Ishikawa (cell line): ENCODE measurements around the gene EPHB1.

ENCODE experiments used
- CEBPB ChIP-seq: IDR thresholded peaks from 2 replicates; pipeline ENCODE4 v1.6.1; 2012
- CREB1 ChIP-seq: IDR thresholded peaks from 2 replicates; pipeline ENCODE4 v1.6.1; 2012; ENCODE audit warnings: low read depth
- EGR1 ChIP-seq: IDR thresholded peaks from 2 replicates; pipeline ENCODE4 v1.6.1; 2012
- EP300 ChIP-seq: IDR thresholded peaks from 2 replicates; pipeline ENCODE4 v1.6.1; 2012; ENCODE audit warnings: borderline replicate concordance
- FOXM1 ChIP-seq: IDR thresholded peaks from 2 replicates; pipeline ENCODE4 v1.6.1; 2012; ENCODE audit warnings: low read depth, borderline replicate concordance
- NFIC ChIP-seq: IDR thresholded peaks from 2 replicates; pipeline ENCODE4 v1.6.1; 2012
- RAD21 ChIP-seq: IDR thresholded peaks from 2 replicates; pipeline ENCODE4 v1.6.1; 2012; ENCODE audit warnings: low read depth
- TAF1 ChIP-seq: IDR thresholded peaks from 2 replicates; pipeline ENCODE4 v1.6.1; 2012; ENCODE audit warnings: low read depth, mild to moderate bottlenecking
- TEAD4 ChIP-seq: IDR thresholded peaks from 2 replicates; pipeline ENCODE4 v1.6.1; 2012
- YY1 ChIP-seq: IDR thresholded peaks from 2 replicates; pipeline ENCODE4 v1.6.1; 2012; ENCODE audit warnings: low read depth
- ZBTB7A ChIP-seq: IDR thresholded peaks from 2 replicates; pipeline ENCODE4 v1.6.1; 2012; ENCODE audit warnings: low read depth
- TF ChIP-seq, protein P1 (sequence below): IDR thresholded peaks from 2 replicates; pipeline ENCODE4 v1.6.1; 2012
- TF ChIP-seq, protein P2 (sequence below): IDR thresholded peaks from 2 replicates; pipeline ENCODE4 v1.6.1; 2012
- TF ChIP-seq, protein P3 (sequence below): IDR thresholded peaks from 2 replicates; pipeline ENCODE4 v1.6.1; 2012; ENCODE audit warnings: low read depth, mild to moderate bottlenecking

DNA sequence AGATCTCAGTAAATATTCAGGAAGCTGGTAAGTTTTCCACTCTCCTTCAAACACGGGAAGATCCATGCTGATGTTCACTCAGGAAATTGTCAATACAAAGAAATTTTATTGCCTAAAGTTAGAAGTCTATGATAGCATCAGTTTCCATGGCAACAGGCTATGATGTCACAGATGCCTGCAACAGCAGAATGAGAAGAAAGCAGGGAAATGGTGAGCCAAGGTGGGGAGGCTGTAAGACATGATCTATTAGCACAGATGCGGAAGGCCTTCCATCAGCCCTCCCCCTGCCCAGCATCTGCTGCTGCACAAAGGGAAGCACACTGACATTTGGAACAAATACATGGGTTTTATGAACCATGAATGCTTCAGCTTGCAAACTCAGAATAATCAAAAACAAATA, 28.6 kb downstream of the EPHB1 start:
- TF ChIP-seq RAD21: no peak
- no peak for TF ChIP-seq TAF1
- no peak for TF ChIP-seq CEBPB
- TF ChIP-seq, protein P1, sequence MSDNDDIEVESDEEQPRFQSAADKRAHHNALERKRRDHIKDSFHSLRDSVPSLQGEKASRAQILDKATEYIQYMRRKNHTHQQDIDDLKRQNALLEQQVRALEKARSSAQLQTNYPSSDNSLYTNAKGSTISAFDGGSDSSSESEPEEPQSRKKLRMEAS: no peak
- TF ChIP-seq, protein P2, sequence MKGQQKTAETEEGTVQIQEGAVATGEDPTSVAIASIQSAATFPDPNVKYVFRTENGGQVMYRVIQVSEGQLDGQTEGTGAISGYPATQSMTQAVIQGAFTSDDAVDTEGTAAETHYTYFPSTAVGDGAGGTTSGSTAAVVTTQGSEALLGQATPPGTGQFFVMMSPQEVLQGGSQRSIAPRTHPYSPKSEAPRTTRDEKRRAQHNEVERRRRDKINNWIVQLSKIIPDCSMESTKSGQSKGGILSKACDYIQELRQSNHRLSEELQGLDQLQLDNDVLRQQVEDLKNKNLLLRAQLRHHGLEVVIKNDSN: no peak
- no peak for TF ChIP-seq YY1
- no peak for TF ChIP-seq FOXM1
- TF ChIP-seq, protein P3, sequence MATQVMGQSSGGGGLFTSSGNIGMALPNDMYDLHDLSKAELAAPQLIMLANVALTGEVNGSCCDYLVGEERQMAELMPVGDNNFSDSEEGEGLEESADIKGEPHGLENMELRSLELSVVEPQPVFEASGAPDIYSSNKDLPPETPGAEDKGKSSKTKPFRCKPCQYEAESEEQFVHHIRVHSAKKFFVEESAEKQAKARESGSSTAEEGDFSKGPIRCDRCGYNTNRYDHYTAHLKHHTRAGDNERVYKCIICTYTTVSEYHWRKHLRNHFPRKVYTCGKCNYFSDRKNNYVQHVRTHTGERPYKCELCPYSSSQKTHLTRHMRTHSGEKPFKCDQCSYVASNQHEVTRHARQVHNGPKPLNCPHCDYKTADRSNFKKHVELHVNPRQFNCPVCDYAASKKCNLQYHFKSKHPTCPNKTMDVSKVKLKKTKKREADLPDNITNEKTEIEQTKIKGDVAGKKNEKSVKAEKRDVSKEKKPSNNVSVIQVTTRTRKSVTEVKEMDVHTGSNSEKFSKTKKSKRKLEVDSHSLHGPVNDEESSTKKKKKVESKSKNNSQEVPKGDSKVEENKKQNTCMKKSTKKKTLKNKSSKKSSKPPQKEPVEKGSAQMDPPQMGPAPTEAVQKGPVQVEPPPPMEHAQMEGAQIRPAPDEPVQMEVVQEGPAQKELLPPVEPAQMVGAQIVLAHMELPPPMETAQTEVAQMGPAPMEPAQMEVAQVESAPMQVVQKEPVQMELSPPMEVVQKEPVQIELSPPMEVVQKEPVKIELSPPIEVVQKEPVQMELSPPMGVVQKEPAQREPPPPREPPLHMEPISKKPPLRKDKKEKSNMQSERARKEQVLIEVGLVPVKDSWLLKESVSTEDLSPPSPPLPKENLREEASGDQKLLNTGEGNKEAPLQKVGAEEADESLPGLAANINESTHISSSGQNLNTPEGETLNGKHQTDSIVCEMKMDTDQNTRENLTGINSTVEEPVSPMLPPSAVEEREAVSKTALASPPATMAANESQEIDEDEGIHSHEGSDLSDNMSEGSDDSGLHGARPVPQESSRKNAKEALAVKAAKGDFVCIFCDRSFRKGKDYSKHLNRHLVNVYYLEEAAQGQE: no peak
- no peak for TF ChIP-seq TEAD4
- no peak for TF ChIP-seq CREB1
- TF ChIP-seq EP300: no peak
- no peak for TF ChIP-seq NFIC
- TF ChIP-seq EGR1: no peak
- TF ChIP-seq ZBTB7A: no peak
